Uterus (tissue), 4 donors: ENCODE data around the gene SHC1. TPM values are rescaled to one million over a fixed set of nuclear protein-coding genes. Genes with fewer than 3 reads are reported as not detected.

ENCODE experiments used
- DNase-seq, 2 donors: peaks; one replicate each; pipeline ENCODE4 v3.0.0-alpha.2; 2019 to 2020
- H3K27ac ChIP-seq, 2 donors: fragments of 200-600 bp; sonication (generic); 1 replicate in 1 of 2; 2 replicates in 1 of 2; pipeline ENCODE4 v1.5.1; 2016 to 2018
- H3K27me3 ChIP-seq, 2 donors: fragments of 200-600 bp; sonication (generic); one replicate each; pipeline ENCODE4 v1.5.1; 2018 to 2019; ENCODE audit warnings: control low read depth in 1 of 2
- H3K36me3 ChIP-seq, 2 donors: fragments of 200-600 bp; sonication (generic); one replicate each; pipeline ENCODE4 v1.5.1; 2019; ENCODE audit warnings: control low read depth in 1 of 2
- H3K4me1 ChIP-seq, 2 donors: fragments of 200-600 bp; sonication (generic); one replicate each; pipeline ENCODE4 v1.5.1; 2018 to 2019; ENCODE audit warnings: control low read depth in 1 of 2
- H3K4me3 ChIP-seq, 2 donors: fragments of 200-600 bp; sonication (generic); 1 replicate in 1 of 2; 2 replicates in 1 of 2; pipeline ENCODE4 v1.5.1; 2018 to 2019; ENCODE audit warnings: mild to moderate bottlenecking in 1 of 2
- H3K9me3 ChIP-seq, 2 donors: fragments of 200-600 bp; sonication (generic); one replicate each; pipeline ENCODE4 v1.5.1; 2019; ENCODE audit warnings: control low read depth in 1 of 2
- POLR2A ChIP-seq, 2 donors: fragments of 450-650 bp; IDR thresholded peaks; one replicate each; pipeline ENCODE4 v1.6.1; 2016; ENCODE audit warnings: antibody characterized with exemption in 2 of 2, mild to moderate bottlenecking in 1 of 2, moderate library complexity in 1 of 2
- intact Hi-C: fragments of 100-400 bp; cut with DNase I; formaldehyde crosslinking; loops from one replicate; pipeline ENCODE4 v1.15.1; 2023; ENCODE audit warnings: low total_unique reads
- total RNA-seq, 4 donors: library from RNA; depleted of rRNA in 3 of 4; stranded (reverse); fragments of >200 nt in 3 of 4; gene quantifications; one replicate each; pipeline versions ENCODE4 v1.1.0 to v1.2.4, GENCODE V29; 2014 to 2023
- TF ChIP-seq, protein P1 (sequence below), 4 experiments: fragments of 200-600 bp in 2 of 4; fragments of 450-650 bp in 2 of 4; sonication (generic) in 2 of 4; IDR thresholded peaks; one replicate each; pipeline ENCODE4 v1.5.1; 2016 to 2019; ENCODE audit warnings: antibody characterized with exemption in 4 of 4, mild to moderate bottlenecking in 2 of 4, moderate library complexity in 1 of 4
- donor health status: DM: yes; HTN: yes; CAD: no.

SHC1 gene
- total RNA-seq, 4 donors from 2014 or later, result 93.5 to 149 (median 101) TPM

DNA sequence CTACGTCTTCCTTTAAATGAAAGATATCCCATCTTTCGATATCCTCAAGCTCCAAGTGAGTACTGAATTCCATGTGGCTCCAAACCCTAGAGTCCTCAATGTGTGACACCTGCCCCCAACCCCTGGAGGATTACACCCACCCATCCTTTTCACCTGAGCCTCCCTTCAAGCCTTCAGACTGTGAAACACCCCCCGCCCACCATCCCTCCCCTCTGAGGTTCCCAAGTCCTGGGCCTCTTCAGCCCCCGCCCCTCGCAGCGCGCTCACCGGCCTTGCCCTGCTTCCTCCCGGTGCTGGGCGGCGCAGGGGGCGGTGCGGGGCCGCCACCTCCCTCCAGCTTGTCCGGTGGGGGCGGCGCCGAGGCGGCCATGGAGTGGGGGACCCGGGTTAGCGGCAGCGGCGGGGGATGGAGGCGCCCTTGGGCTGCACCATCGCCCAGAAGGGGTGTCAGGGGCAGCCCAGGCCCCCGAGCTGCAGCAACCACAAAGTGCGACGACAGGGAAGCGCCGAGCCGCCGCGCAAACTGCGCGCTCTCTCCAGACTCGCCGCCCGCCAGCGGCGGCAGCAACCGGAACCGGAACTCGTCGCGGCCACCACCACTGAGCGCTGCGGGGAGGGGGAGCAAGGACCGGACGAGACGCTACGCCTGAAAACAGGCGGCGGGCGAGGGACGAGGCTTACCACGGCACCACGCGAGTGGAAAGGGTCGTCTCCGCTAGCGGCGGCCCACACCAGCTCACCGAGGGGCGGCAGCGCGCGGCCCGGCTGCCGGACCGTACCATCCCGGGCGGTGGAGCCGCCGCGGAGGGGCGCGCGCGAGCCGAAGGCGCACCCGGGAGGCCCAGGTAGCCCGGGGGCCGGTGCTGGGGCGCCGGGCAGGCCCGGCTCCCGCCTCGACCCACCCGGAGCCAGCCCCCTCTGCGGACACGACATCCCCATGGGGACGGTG lies 9.1 kb downstream of the SHC1 start, which contains the start of gene PYGO2:
Gene PYGO2 (minus strand): TSS at position 576 of the 949 bp plus-strand sequence. CDS start 206 bp downstream, at position 370.
- Histone ChIP-seq H3K36me3 (no peaks in the 10 kb centered on the region), H3K4me1 (peaks cover 0 to 9% of the 10 kb centered on the region in 2 donors)
- intact Hi-C loops, result loop anchor here (5.0 kb wide), 1 partner anchor 51 kb away; no protein-coding TSS in a partner anchor

DNA sequence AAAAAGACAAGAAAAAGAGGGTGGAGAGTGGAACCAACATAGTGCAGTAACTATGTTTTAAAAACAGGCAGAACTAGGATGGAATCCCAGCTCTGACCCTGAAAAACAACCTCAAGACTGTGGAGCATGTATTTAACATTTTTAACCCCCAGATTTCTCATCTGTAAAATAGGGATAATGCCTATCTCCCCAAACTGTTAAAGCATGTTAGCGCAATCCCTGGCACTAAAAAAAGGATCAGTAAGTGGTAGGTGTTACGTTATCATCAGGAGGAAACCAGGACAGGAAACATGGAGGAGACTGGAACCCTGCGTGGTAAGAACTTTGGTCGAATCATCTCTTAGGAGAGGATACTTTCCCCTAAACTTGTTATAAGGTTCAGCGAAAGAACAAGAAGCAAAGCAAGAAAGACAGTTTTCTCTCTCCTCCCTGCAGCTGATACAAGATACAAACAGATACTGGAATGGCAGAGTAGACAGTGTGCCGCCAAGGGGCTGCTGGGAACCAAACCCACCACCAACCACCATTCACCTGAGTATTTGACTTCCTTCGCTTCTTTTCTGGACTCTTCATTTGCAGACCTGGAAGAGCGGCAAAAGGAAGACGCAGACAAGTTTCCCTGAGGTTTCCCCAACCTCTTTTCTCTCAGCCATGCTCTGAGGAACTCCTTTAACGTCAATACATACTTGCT lies 10.0 kb downstream of the SHC1 start:
- DNase-seq, result no peak
- Histone ChIP-seq H3K4me1 (peaks cover 0 to 12% of the 10 kb centered on the region in 2 donors), H3K4me3 (peak overlapping the region; percentile 62 to 91), H3K36me3 (no peaks in the 10 kb centered on the region), H3K27ac (peak overlapping the region; percentile 98), H3K9me3 (no peaks in the 10 kb centered on the region), H3K27me3 (no peaks in the 10 kb centered on the region)
- no peak for TF ChIP-seq POLR2A (IDR thresholded peaks at IDR 0.05)
- TF ChIP-seq, protein P1, sequence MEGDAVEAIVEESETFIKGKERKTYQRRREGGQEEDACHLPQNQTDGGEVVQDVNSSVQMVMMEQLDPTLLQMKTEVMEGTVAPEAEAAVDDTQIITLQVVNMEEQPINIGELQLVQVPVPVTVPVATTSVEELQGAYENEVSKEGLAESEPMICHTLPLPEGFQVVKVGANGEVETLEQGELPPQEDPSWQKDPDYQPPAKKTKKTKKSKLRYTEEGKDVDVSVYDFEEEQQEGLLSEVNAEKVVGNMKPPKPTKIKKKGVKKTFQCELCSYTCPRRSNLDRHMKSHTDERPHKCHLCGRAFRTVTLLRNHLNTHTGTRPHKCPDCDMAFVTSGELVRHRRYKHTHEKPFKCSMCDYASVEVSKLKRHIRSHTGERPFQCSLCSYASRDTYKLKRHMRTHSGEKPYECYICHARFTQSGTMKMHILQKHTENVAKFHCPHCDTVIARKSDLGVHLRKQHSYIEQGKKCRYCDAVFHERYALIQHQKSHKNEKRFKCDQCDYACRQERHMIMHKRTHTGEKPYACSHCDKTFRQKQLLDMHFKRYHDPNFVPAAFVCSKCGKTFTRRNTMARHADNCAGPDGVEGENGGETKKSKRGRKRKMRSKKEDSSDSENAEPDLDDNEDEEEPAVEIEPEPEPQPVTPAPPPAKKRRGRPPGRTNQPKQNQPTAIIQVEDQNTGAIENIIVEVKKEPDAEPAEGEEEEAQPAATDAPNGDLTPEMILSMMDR (IDR thresholded peaks at IDR 0.05), result no peak
- intact Hi-C loops, result loop anchor here (5.0 kb wide), 1 partner anchor 52 kb away; no protein-coding TSS in a partner anchor

More for the DNA sequence above, 9.1 kb downstream of the SHC1 start, which contains the start of gene PYGO2:
- H3K27ac ChIP-seq, result peak within 1 kb of the TSS; percentile 98
- H3K27me3 ChIP-seq, result no peaks in the 10 kb centered on the region
- DNase-seq, result peak; percentile 69 to 77
- H3K4me3 ChIP-seq, result peak within 1 kb of the TSS; percentile 62 to 91
- H3K9me3 ChIP-seq, result no peaks in the 10 kb centered on the region
- TF ChIP-seq, protein P1 (IDR thresholded peaks at IDR 0.05), result peak; percentile 61 to 91 (median 90)
- TF ChIP-seq POLR2A (IDR thresholded peaks at IDR 0.05), result peak; percentile 64 to 79

DNA sequence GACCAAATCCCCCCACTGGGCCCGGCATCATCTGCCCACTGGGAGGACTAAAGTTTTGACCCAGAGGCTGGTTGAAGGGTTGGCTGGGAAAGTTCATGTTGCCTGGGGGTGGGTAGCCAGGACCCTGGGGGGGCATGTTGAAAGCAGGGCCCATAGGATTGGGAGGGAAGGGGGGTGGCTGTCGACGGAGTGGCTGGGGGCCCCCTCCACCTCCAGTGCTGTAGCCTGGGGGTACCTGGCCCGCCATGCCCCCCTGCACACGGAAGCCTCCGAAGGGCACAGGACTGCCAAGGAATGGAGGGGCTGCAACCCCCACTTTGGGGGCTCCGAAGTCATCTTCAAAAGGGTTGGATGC lies 11.1 kb downstream of the SHC1 start:
- TF ChIP-seq, protein P1 (IDR thresholded peaks at IDR 0.05), result no peak
- no peak for TF ChIP-seq POLR2A (IDR thresholded peaks at IDR 0.05)
- Histone ChIP-seq H3K27ac (no peak overlapping the region), H3K9me3 (no peaks in the 10 kb centered on the region), H3K27me3 (no peaks in the 10 kb centered on the region), H3K4me1 (peaks cover 3 to 18% of the 10 kb centered on the region in 2 donors), H3K36me3 (no peaks in the 10 kb centered on the region), H3K4me3 (no peak overlapping the region)
- intact Hi-C loops, result no loop called here
- no peak for DNase-seq

DNA sequence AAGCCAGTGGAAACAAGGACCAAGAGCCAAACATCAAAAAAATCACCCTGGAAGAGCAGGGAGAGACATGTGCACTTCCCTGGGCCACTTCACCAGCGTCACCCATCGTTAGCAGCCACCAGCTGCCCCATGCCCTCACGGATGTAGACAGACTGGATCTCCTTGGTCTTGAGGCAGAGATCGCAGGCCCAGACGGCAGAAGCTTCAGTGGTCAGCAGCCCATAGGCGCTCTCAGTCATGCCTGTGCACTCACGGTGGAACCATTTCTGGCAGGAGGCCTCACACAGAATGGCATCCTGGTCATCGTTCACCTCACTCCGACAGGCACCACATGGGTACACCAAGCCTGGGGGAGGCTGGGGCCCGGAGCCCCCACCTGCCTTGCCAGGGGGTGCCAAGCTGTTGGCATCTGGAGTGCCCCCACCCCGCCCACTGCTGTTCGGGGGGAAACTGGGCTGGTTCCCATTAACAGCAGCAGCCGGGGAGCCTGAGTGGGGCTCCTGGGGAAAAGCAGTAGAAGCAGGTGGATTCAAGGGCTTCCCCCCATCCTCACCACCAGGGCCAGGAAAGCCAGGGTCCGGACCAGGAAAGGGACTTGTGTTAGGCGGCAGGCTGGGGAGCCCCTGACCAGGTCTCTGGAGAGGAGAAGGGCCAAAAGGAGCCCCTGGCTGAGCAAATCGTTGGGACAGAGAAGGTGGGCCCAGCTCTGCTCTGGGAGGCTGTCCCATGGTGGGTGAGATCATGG lies 11.7 kb downstream of the SHC1 start:
- intact Hi-C loops, result no loop called here
- no peak overlapping the region for H3K27ac ChIP-seq
- no peaks in the 10 kb centered on the region for H3K9me3 ChIP-seq
- TF ChIP-seq, protein P1 (IDR thresholded peaks at IDR 0.05), result no peak
- TF ChIP-seq POLR2A (IDR thresholded peaks at IDR 0.05), result no peak
- no peaks in the 10 kb centered on the region for H3K36me3 ChIP-seq
- H3K27me3 ChIP-seq, result no peaks in the 10 kb centered on the region
- no peak for DNase-seq
- H3K4me1 ChIP-seq, result peaks cover 3 to 20% of the 10 kb centered on the region in 2 donors
- H3K4me3 ChIP-seq, result no peak overlapping the region
